Spinal cord (tissue), 10 donors: ENCODE results near the gene HTR1D. TPM values are rescaled to one million over a fixed set of nuclear protein-coding genes. Genes with fewer than 3 reads are reported as not detected.

Experiments used
- DNase-seq, 6 donors: peaks; one replicate each; pipeline versions ENCODE4 v3.0.0 to v3.0.0-alpha.2; 2013 to 2015; ENCODE audit warnings: low spot score in 6 of 6, low read depth in 4 of 6
- H3K27ac ChIP-seq: one replicate; pipeline ENCODE4 v1.5.1; 2013; ENCODE audit warnings: low read depth, low read length, control low read depth
- H3K27me3 ChIP-seq: one replicate; pipeline ENCODE4 v1.6.1; 2013; ENCODE audit warnings: low read length; ENCODE audit not compliant: control insufficient read depth, insufficient read depth
- H3K36me3 ChIP-seq: one replicate; pipeline ENCODE4 v1.6.1; 2013; ENCODE audit warnings: low read length; ENCODE audit not compliant: control insufficient read depth, insufficient read depth
- H3K4me1 ChIP-seq: one replicate; pipeline ENCODE4 v1.6.1; 2013; ENCODE audit warnings: low read length; ENCODE audit not compliant: control insufficient read depth, insufficient read depth
- H3K4me3 ChIP-seq: one replicate; pipeline ENCODE4 v1.5.1; 2013; ENCODE audit warnings: low read depth, low read length, control low read depth
- H3K9me3 ChIP-seq: one replicate; pipeline ENCODE4 v1.6.1; 2013; ENCODE audit warnings: low read length; ENCODE audit not compliant: control insufficient read depth, insufficient read depth
- WGBS: methylation state at CpG from one replicate; pipeline ENCODE4 v1.1.5; 2013; ENCODE audit warnings: missing lambda C conversion rate; ENCODE audit not compliant: insufficient coverage; 5-methylcytosine and 5-hydroxymethylcytosine counted together
- polyA plus RNA-seq, 2 donors: library from polyadenylated mRNA; unstranded; fragments of 120-200 nt; gene quantifications; one replicate each; pipeline ENCODE4 v1.2.1, GENCODE V29; 2013; ENCODE audit not compliant: insufficient read length in 2 of 2
- small RNA-seq: library from RNA; depleted of rRNA; stranded (forward); fragments of <200 nt; gene quantifications from one replicate; pipeline ENCODE3, GENCODE V24; 2014; ENCODE audit warnings: low replicate concordance
- total RNA-seq, 2 donors: library from RNA; depleted of rRNA in 1 of 2; stranded (reverse); fragments of 120-200 nt in 1 of 2; fragments of >200 nt in 1 of 2; gene quantifications; one replicate each; pipeline versions ENCODE4 v1.2.3 to v1.2.4, GENCODE V29; 2013 to 2014
- donor health status: healthy.

HTR1D gene
- total and polyA plus RNA-seq, 4 donors, result 0.66 to 6.5 (median 3.7) TPM

- no peak overlapping the region for H3K27ac ChIP-seq
- H3K27me3 ChIP-seq, result no peaks in the 10 kb centered on the region
- WGBS, result 89% methylated on average over 2 of the region's 4 CpGs
- no peaks in the 10 kb centered on the region for H3K36me3 ChIP-seq
- no peak for DNase-seq
- no peaks in the 10 kb centered on the region for H3K9me3 ChIP-seq
- no peak overlapping the region for H3K4me3 ChIP-seq
- H3K4me1 ChIP-seq, result no peaks in the 10 kb centered on the region
These were observed 69.2 kb downstream of the HTR1D start for GRCh38 chr1:23148084-23148483.

Small RNA genes lying within 50 kb of the gene (small RNA-seq; reads per million reads assigned to genes)
- gene RNU6-135P, result not detected
- not detected for gene RNU6-514P

Other genes starting within 250 kb of the HTR1D start
- not detected for gene LACTBL1, start 244.6 kb downstream of the HTR1D start, total RNA-seq
- not detected for gene LACTBL1, start 244.6 kb downstream of the HTR1D start, polyA plus RNA-seq
- not detected for gene TEX46, start 201.7 kb downstream of the HTR1D start, total RNA-seq
- under 1 TPM in 1 of 2 donors, not detected in 1; 0.33 TPM for gene TEX46, start 201.7 kb downstream of the HTR1D start, polyA plus RNA-seq
- 100 to 1,000 TPM; 107 to 129 TPM for gene KDM1A, start 198.0 kb downstream of the HTR1D start, total RNA-seq
- 100 to 1,000 TPM; 120 to 127 TPM for gene KDM1A, start 198.0 kb downstream of the HTR1D start, polyA plus RNA-seq
- gene LUZP1, start 48.6 kb downstream of the HTR1D start, total RNA-seq, result 10 to 100 TPM; 24.3 to 25.4 TPM
- 10 to 100 TPM; 17.6 to 19.2 TPM for gene LUZP1, start 48.6 kb downstream of the HTR1D start, polyA plus RNA-seq
- 100 to 1,000 TPM; 109 to 143 TPM for gene HNRNPR, start 126.8 kb upstream of the HTR1D start, total RNA-seq
- gene HNRNPR, start 126.8 kb upstream of the HTR1D start, polyA plus RNA-seq, result 100 to 1,000 TPM; 191 to 204 TPM
- 10 to 100 TPM; 52.2 to 53.4 TPM for gene ZNF436, start 152.3 kb upstream of the HTR1D start, total RNA-seq
- gene ZNF436, start 152.3 kb upstream of the HTR1D start, polyA plus RNA-seq, result 10 to 100 TPM; 33.6 to 38.5 TPM
- gene TCEA3, start 207.2 kb upstream of the HTR1D start, total RNA-seq, result 10 to 100 TPM; 15.4 to 32.6 TPM
- gene TCEA3, start 207.2 kb upstream of the HTR1D start, polyA plus RNA-seq, result 10 to 100 TPM in 1 of 2 donors, 1 to 10 TPM in 1; 9.1 to 17.8 TPM